HG03175 (cell line): Measurements from ENCODE around the gene CNOT4.
"Not testable (repeated sequence)": the region's sequence is repeated elsewhere in the genome, so short reads cannot be mapped to it uniquely, and the experiment has no call there.

ENCODE experiments used
- ATAC-seq: cut with Tn5 transposase; IDR thresholded peaks from one replicate; pipeline ENCODE4 v1.9.1; 2021; ENCODE audit warnings: mild to moderate bottlenecking, moderate library complexity; ENCODE audit not compliant: unreplicated experiment

The CNOT4 gene

DNA sequence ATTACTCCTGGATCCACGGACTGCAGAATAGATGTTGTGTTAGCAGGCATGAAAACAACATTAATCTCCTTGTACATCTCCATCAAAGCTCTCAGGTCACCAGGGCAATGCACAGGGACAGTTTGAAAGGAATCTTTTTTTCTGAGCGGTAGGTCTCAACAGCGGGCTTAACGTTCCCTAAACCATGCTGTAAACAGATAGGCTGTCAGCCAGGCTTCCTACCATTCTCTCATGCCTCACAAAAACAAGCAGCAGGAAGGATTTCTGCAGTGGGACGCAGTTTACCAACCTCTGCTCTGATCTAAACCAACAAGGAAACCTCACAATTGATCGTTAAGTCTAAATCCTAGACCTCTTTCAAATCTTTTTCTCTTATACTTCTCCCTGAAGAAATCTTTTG lies 50.8 kb downstream of the CNOT4 start:
- no peak for ATAC-seq

DNA sequence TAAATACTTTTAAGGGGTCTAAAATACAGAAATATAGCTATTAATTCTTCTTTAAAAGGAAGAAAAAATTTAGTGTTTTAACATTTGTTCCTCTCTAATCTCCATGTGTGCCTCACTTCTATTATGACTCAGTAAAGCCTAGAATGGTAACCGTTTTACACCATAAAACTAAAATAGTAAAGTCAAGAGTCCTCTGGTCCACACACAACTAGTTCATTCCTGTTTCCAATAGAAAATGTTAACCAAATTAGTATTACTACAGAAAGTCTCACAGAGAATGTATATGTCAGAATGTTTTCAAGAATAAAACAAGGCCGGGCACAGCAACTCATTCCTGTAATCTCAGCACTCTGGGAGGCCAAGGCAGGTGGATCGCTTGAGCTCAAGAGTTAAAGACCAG lies 55.8 kb downstream of the CNOT4 start:
- ATAC-seq, result peak; percentile 58

DNA sequence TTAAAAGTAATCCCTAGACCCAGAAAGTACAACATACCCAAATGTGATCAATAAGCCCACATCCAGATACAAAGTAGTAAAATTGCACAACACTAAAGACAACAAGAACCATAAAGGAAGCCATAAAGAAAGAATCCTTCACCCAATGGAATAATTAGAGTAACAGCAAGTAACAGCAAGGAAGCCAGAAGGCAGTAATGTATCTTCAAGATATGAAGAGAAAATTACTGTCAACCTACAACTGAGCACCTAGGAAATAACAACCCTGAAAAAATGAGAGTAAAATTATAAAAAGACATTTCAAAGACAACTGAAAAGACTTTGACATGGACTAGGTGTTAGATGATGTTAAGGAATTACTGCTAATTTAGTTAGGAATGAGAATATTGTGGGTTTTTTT lies 60.5 kb downstream of the CNOT4 start:
- no peak for ATAC-seq

DNA sequence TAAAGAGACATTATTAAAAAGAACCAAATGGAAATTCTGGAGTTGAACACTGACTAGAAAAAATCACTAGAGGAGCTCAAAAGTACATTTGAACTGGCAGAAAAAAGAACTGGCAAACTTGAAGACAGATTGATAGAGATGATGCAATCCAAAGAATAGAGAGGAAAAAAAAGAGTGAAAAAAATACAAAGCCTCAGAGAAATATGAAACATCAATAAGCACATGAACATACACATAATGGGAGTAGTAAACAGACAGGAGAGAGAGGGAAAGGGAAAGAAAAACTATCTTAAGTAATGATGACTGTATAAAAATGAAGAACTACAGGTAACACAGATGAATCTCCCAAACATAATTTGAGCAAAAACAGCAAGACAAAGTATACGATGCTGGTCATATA lies 61.1 kb downstream of the CNOT4 start:
- ATAC-seq, result no peak

DNA sequence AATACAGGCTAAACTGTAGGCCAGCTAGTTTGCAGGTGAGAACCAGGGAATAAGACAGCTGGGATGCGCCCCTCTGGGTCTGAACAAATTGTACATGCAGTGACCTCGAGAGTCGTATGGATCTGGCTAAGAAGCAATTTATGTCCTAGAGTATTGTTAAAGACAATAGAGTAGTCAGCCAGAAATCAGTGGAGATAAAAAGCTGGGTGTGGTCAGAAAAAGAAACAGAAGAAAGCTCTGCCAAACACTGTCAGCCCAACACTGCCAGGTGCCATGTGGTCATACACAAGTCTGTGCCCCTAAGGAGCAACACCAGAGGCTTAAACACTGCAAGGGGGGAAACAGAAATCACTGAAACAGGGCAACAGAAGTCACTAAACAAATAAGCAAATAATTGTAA lies 62.2 kb downstream of the CNOT4 start:
- no peak for ATAC-seq

DNA sequence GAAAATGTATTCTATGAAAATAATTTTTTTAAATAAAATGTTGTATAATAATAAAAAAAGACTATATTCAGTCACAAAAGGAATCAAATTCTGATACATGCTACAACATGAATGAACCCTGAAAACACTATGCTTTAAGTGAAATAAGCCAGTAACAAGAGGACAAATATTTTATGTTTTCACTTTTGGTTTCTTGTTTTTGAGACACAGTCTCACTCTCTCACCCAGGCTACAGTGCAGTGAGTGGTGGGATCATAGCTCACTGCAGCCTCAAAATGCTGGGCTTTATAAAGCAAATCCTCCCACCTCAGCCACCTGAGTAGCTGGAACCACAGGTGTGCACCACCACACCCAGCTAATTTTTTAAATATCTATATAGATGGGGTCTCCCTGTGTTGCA lies 64.2 kb downstream of the CNOT4 start:
- ATAC-seq, result no peak

DNA sequence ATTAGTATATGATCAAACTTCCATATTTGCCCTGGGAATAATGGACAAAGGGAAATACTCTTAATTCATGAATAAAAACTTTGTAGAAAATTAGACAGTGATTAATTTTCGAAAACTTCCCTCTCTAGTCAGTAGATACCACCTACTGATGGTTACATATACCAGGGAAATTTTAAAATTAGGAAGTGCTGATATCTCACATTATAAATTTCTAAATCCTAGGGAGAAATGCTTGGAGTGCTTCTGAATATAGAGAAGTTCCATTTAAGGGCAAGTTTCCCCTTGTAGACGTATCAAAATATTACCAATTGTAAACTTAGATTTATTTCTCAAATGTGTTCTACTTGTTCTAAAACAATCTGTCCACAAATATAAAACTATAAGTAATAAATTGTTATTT lies 64.6 kb downstream of the CNOT4 start:
- ATAC-seq, result not testable (repeated sequence)

DNA sequence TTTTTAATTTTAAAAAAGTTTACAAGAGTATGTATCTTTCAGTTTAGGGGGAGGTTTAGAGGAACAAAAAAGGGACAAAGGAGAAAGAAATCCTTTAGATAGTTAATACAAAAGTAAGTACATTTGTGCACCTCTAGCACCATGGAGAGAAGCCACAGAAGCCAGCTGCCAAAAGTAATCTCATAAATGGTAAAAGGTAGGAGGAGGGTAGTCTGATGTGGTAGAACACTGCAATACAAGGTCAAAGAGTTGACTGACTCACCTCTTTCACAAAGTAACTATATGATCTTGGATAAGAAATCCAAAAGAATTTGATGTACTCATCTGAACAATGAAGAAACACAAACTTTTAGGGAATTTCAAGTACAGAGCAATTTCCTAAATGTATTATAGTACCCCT lies 68.1 kb downstream of the CNOT4 start:
- ATAC-seq, result no peak

DNA sequence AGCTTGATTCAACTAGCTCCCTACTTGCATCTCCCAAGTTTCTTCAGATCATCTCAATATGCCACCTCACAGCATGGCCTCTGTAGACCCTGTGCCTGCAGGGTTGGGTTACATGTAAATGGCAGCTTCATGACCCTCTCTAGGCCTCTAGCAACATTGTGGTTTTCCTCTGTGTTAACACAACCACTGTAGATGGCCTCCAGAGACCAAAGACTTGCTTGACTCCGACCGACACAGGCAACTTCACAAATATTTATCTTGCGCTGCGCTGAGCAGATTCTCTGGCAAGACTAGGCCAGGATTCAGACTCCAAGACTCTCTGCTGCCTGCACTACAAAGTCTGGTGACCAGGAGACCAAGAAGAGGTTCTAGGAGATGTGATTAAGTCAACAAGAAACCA lies 75.9 kb downstream of the CNOT4 start:
- no peak for ATAC-seq

DNA sequence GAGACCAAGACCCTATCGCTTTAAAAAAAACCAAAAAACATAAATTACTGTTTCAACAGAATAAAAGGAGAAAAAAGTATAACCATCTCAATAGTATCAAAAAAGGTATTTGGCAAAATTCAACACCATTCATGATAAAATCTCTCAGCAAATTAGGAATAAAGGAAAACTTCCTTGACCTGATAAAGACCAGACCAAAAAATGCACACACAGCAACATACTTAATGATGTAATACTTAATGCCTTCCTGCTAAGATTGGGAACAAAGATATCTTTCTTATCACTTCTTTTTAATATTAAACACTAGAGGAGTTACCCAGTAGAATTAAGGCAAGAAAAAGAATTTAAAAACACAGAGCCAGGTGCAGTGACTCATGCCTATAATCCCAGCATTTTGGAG lies 79.3 kb downstream of the CNOT4 start:
- ATAC-seq, result no peak

DNA sequence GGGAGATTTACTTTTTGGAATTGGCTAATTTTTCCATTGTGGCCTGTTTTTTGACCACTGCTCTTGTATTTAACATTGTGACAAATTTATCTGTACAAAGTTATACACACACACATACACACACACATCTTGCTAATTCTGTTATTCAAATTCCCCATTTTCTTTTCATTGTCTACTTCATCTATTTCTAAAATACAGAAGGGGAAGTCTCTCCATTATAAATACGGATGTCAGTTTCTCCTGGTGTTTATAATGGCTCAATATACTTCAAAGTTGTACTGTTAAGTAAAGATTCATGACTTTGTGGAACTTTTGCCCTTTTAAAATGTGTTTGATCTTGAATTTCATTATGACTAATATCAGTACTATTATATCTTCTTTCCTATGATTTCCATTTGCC lies 81.0 kb downstream of the CNOT4 start:
- ATAC-seq, result no peak

DNA sequence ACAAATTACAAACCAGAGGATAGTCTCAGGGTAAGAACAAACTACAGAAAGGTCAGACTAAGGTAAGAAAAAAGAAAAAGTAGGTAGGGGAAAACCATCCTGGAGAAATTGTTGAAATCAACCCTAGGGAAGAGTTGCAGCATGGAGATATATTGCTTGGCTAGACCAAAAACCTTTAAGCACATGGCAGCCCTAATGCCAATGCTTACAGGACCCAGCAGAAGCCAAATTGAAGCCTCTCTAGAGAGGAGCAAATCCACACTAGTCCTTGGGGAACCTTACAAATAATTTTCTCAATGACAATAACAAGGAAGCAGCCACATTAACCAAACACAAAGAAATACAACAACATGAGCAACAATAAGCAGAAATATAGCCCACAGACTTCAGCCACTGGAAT lies 81.9 kb downstream of the CNOT4 start:
- no peak for ATAC-seq

DNA sequence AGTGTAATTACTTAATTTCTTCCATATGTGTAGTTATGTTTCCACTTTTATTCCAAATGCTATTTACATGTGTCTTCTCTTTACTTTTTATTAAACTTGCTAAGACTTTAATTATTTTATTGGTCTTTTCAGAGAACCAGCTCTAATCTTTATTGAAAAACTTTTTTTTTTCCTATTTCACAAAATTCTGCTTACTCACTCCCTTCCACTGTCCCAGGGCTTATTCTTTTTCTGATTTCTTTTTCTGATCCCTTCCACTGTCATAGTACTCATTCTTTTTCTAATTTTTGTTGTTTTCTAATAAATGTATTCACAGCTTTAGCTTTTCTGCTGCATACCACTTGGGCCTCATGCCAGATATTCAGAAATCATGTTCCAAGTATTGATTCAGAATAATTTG lies 82.7 kb downstream of the CNOT4 start:
- ATAC-seq, result no peak

DNA sequence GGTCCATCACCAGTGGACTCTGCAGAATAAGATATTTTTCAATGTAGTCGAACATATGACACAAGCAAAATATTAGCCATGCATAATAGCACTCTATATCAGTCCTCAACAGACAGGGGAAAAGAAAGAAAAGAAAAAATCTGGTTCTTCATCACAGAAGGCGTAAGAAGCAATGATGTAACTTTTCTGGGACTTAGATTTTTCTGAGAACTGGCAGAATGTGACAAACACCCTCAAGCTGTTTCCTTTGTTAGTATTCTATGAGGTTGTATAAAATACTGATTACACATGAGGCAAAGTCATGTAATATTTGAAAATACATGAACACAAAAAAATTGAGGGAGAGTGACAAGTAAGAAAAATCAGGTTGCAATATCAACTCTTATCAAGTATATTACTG lies 84.9 kb downstream of the CNOT4 start:
- ATAC-seq, result no peak

DNA sequence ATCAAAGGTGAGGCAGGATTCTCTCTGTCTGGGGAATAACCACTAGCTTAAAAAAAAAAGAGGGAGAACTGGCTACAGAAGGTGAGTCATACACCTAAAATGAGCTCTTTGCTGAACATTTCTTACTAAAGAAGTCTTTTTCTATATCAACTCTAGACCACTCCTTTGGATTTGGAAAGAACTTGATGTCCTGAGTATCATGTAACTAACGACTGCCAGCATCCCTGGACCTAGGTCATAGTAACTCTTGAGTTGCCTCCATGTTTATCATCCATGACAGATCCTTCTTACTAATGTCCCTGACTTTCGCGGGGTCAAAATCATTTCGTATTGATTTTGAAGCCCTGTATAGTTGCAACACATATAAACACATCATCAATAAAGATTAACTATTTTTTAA lies 89.1 kb downstream of the CNOT4 start:
- no peak for ATAC-seq

DNA sequence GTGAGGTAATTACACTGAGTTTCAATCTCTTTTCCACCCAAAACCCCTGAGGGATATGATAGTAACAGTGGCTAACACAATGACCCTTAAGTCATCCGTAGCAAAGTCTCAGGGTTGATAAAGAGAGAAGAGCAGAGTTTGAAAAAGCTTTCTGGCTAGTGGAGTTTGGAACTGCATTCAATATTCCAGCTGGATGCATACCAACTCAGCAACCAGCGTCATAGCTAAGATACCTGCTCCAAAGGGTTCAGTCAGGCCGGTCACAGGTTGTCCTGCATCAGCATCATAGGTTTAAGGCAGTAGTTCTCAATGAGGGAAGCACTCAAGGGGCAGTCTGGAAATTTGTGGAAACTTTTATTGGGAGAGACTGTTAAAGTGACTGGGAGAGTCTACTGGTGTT lies 93.5 kb downstream of the CNOT4 start:
- no peak for ATAC-seq

DNA sequence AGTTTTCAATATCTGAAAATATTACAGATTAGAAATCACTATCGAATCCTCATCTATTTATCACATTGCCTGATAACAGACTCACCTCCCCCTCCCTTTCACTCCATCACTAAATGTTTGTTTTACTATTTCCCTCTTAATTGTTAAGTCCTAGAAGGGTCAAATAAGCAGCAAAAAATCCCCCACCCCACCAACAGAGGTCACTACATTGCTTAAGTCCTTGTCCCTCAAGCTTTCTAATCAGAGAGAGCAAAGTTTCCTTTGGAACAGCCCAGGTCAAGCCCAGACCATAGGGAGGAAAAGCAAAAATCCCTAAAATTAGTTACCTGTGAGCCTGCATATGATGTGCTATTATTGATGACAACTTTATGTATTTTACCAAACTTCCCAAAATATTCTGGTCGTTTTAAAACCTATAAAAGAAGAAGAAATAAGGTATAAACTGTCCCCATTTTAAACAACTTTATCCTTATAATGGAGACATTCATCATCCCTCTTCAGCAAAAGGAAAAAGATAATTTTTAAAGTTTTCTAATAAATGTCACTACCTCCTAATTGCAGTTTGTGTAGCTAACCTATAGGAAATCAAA lies 95.0 kb downstream of the CNOT4 start:
- ATAC-seq, result no peak

DNA sequence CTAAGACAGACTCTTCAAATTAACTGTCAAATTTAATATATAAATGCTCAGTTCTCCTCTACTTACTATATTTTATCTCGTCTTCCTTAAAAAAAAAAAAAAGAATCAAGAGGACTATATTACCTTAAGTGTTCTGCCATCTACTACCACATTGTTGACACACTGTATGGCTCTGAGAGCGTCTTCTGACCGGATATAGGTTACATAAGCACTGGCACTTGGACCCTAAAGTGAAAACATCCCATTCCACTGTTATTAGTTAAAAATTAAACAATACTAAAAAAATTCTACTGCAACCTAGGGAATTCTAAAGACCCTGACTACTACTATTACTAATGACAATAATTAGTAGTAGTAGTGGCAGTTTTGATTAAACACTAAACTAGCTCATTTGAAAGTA lies 95.7 kb downstream of the CNOT4 start:
- no peak for ATAC-seq

DNA sequence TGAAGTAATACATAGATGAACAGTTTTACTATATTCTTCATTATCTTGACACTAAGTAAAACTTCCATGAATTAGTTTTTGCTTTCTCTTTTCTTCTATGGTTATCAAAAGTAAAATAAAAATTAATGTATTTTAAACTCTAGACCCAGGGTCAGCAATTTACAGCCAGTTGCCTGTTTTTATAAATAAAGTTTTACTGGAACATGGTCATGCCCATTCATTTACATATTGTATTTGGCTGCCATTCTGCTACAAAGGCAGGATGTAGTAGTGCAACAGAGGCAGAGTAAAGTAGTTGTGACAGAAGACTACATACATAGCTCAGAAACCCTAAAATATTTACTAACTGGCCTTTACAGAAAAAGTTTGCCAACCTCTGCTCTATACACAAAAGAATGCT lies 98.8 kb downstream of the CNOT4 start:
- ATAC-seq, result no peak

DNA sequence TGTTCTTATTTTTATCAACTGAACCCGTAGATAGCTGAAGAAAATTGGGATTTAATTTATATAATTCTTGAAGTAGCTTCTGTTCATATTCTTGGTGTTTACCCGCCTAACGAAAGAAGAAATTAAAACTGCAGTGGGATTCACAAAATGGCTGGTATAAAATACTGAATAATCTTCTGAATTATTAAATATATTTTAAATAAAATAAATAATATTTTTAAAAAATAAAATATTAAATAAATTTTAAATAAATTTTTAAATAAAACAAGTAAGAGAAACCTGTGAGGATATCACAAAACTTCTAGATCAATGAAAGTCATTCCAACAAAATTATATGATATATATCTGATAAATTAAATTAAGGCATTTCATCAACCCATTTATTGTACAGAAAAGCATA lies 99.4 kb downstream of the CNOT4 start:
- ATAC-seq, result no peak

DNA sequence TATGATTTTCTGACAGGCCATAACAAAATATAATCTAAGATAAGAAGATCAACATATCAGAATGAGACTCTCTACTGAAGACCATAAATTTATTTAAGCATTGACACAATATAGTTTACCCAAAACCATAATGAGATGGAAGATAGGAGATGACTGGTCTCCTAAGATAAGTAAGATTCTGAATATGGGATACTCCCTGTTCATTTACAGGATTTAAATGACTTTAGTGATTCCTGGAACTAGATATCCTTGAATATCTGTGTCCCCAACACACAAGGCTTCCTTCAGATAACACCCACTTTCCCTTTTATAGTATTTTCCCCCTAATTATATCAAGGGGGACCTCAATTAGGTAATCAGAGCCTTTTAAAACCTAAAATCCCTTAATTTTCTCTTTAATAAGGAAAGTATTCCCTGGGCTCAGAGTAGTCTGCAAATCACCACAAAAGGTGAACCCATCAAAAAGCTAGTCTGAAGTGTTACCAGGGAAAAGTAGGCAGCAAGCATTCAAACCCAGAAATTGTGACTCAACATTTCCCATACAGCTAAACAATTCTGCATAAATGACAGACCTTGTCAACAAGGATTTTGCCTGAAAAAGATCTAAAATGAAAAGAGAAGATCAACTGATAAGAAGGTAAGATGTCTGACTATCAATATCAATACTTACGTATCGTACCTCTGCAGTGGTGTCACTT lies 99.9 kb downstream of the CNOT4 start:
- no peak for ATAC-seq

DNA sequence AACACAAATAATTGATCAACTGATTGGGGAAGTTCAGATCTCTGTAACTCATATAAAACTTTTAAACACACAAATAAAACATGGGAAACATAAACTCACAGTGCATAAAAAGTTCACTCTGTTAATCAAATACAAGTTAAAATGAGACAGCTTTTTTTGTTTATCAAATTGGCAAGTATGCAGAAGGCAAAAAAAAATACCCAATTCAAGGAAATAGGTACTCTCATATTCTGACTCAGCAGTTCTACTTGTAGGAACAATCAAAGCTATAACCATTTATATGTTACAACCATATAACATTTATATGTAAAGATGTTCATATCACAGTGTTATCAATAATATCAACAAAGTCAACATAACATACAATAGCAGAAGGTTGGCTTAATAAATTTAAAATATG lies 102.0 kb downstream of the CNOT4 start:
- no peak for ATAC-seq

DNA sequence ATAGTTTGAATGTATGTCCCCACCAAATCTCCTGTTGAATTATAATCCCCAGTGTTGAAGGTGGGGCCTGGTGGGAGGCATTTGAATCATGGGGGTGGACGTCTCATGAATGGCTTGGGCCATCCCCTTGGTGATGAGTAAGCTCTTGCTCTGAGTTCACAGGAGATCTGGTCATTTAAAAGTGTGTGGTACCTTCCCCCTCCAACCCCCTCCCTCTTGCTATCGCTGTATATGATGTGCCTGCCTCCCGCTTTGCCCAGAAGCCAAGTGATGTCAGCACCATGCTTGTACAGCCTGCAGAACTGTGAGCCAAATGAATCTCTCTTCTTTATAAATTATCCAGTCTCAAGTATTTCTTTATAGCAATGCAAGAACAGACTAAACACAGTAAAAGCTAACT lies 103.0 kb downstream of the CNOT4 start:
- no peak for ATAC-seq
